Choroid plexus epithelial cell (primary cell): ENCODE results near the gene DYNLT2.

Source experiments
- DNase-seq: peaks from one replicate; pipeline ENCODE4 v3.0.0-alpha.2; 2010; ENCODE audit warnings: low read depth
- H3K4me3 ChIP-seq: 2 replicates; pipeline ENCODE4 v1.5.1; 2011; ENCODE audit warnings: low read depth, mild to moderate bottlenecking, control low read depth, low read length, moderate library complexity
- CTCF ChIP-seq: conservative IDR thresholded peaks from 2 replicates; pipeline ENCODE4 v1.5.1; 2011; ENCODE audit warnings: low read depth, mild to moderate bottlenecking, control low read depth, inconsistent platforms, low read length, moderate library complexity

Gene DYNLT2

GRCh38 chr6:169714178-169714577, 37.2 kb downstream of the DYNLT2 start:
- no peak for TF ChIP-seq CTCF
- no peak for DNase-seq
- no peak overlapping the region for H3K4me3 ChIP-seq

- TF ChIP-seq CTCF, result no peak
- no peak overlapping the region for H3K4me3 ChIP-seq
- no peak for DNase-seq
Observed at GRCh38 chr6:169710009-169710408, 41.4 kb downstream of the DYNLT2 start.

- TF ChIP-seq CTCF, result no peak
- no peak for DNase-seq
- no peak overlapping the region for H3K4me3 ChIP-seq
Observed at GRCh38 chr6:169709293-169709692, 42.1 kb downstream of the DYNLT2 start.

GRCh38 chr6:169707772-169708171, 43.6 kb downstream of the DYNLT2 start:
- no peak for DNase-seq
- TF ChIP-seq CTCF, result no peak
- H3K4me3 ChIP-seq, result no peak overlapping the region

- DNase-seq, result no peak
- H3K4me3 ChIP-seq, result peak overlapping the region; percentile 98
- no peak for TF ChIP-seq CTCF
Observed at GRCh38 chr6:169702840-169703246, 48.5 kb downstream of the DYNLT2 start.

GRCh38 chr6:169701954-169702839, 49.2 kb downstream of the DYNLT2 start, which contains the start of the genes C6orf120 and WDR27:
C6orf120 (plus strand) TSS chr6:169702126; CDS start chr6:169702460, 334 bp downstream.
WDR27 (minus strand) TSS chr6:169702029; CDS start chr6:169689005, 13,024 bp downstream.
- TF ChIP-seq CTCF, result no peak
- peak within 1 kb of the TSS; percentile 98 for H3K4me3 ChIP-seq
- peak; percentile 96 for DNase-seq
